Measurements from ENCODE around the gene CELF1. TPM values are rescaled to one million over a fixed set of nuclear protein-coding genes. Genes with fewer than 3 reads are reported as not detected.
"Not testable (repeated sequence)": the region's sequence is repeated elsewhere in the genome, so short reads cannot be mapped to it uniquely, and the experiment has no call there.

The CELF1 gene
- total and polyA plus RNA-seq, 2 donors (not counting 1 experiment from before 2014, with no cell fraction given) = 81.1 to 100 TPM

- DNase-seq (ENCODE audit: low read depth in 2 of 2) = no peak
- Histone ChIP-seq H3K9me3 (ENCODE audit: control insufficient read depth, insufficient read depth, low read depth, low read length) (no peaks in the 10 kb centered on the region), H3K27ac (ENCODE audit: insufficient read depth, low read length) (no peak overlapping the region), H3K9ac (ENCODE audit: insufficient read depth, low read length) (no peak overlapping the region), H2AFZ (ENCODE audit: low read length) (no peak overlapping the region), H3K4me3 (replicated peaks in 1 of 4; ENCODE audit: control extremely low read depth in 1 of 4, insufficient read depth in 1 of 4, low read depth in 3 of 4, low read length in 4 of 4) (no peak overlapping the region), H3K27me3 (ENCODE audit: control insufficient read depth, insufficient read depth, low read length) (no peaks in the 10 kb centered on the region), H3K4me1 (ENCODE audit: control insufficient read depth, extremely low read depth, insufficient read depth, low read length) (peaks cover 14% of the 10 kb centered on the region), H3K79me2 (ENCODE audit: control insufficient read depth, insufficient read depth, low read length) (peaks cover 92% of the 10 kb centered on the region), H3K36me3 (ENCODE audit: control insufficient read depth, insufficient read depth, low read length) (no peaks in the 10 kb centered on the region), H3K4me2 (ENCODE audit: extremely low read depth, insufficient read depth, low read length) (no peak overlapping the region), H4K20me1 (ENCODE audit: control insufficient read depth, extremely low read depth, insufficient read depth, low read length) (peaks cover 2% of the 10 kb centered on the region)
- no peak for TF ChIP-seq EZH2 (IDR thresholded peaks at IDR 0.05; ENCODE audit: low read length, missing control alignments)
- TF ChIP-seq, protein P1, sequence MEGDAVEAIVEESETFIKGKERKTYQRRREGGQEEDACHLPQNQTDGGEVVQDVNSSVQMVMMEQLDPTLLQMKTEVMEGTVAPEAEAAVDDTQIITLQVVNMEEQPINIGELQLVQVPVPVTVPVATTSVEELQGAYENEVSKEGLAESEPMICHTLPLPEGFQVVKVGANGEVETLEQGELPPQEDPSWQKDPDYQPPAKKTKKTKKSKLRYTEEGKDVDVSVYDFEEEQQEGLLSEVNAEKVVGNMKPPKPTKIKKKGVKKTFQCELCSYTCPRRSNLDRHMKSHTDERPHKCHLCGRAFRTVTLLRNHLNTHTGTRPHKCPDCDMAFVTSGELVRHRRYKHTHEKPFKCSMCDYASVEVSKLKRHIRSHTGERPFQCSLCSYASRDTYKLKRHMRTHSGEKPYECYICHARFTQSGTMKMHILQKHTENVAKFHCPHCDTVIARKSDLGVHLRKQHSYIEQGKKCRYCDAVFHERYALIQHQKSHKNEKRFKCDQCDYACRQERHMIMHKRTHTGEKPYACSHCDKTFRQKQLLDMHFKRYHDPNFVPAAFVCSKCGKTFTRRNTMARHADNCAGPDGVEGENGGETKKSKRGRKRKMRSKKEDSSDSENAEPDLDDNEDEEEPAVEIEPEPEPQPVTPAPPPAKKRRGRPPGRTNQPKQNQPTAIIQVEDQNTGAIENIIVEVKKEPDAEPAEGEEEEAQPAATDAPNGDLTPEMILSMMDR (conservative IDR thresholded peaks at IDR 0.05 in 1 of 2, IDR thresholded peaks at IDR 0.05 in 1 of 2; ENCODE audit: low read depth in 1 of 2, low read length in 2 of 2) = no peak
Observed at GRCh38 chr11:47532597-47533213, 20.2 kb downstream of the CELF1 start.

DNA sequence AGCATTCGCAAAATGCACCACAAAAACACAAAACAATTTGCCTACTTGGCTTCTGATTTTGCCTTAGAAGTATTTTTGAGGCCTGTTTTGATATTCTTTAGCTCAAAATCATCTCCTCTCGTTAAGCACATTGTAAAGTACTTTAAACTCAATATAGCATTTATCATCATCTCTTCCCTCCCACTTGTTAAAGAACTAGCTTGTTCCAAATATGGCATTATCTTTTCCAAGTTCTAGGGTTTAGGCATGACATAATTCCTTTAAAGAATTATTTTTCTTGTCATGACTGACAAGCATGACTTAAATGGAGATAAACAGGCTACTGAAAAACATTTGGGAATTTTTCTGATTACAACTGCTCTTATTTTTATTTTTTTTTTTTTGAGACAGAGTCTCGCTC, 21.3 kb downstream of the CELF1 start:
- Histone ChIP-seq H3K79me2 (ENCODE audit: control insufficient read depth, insufficient read depth, low read length) (peaks cover 92% of the 10 kb centered on the region), H3K27ac (ENCODE audit: insufficient read depth, low read length) (no peak overlapping the region), H3K9ac (ENCODE audit: insufficient read depth, low read length) (no peak overlapping the region), H4K20me1 (ENCODE audit: control insufficient read depth, extremely low read depth, insufficient read depth, low read length) (peaks cover 2% of the 10 kb centered on the region), H3K4me1 (ENCODE audit: control insufficient read depth, extremely low read depth, insufficient read depth, low read length) (peaks cover 14% of the 10 kb centered on the region), H3K27me3 (ENCODE audit: control insufficient read depth, insufficient read depth, low read length) (no peaks in the 10 kb centered on the region), H3K9me3 (ENCODE audit: control insufficient read depth, insufficient read depth, low read depth, low read length) (no peaks in the 10 kb centered on the region), H3K4me3 (replicated peaks in 1 of 4; ENCODE audit: control extremely low read depth in 1 of 4, insufficient read depth in 1 of 4, low read depth in 3 of 4, low read length in 4 of 4) (no peak overlapping the region), H3K4me2 (ENCODE audit: extremely low read depth, insufficient read depth, low read length) (no peak overlapping the region), H3K36me3 (ENCODE audit: control insufficient read depth, insufficient read depth, low read length) (no peaks in the 10 kb centered on the region), H2AFZ (ENCODE audit: low read length) (no peak overlapping the region)
- TF ChIP-seq, protein P1 (conservative IDR thresholded peaks at IDR 0.05 in 1 of 2, IDR thresholded peaks at IDR 0.05 in 1 of 2; ENCODE audit: low read depth in 1 of 2, low read length in 2 of 2) = no peak
- no peak for TF ChIP-seq EZH2 (IDR thresholded peaks at IDR 0.05; ENCODE audit: low read length, missing control alignments)
- DNase-seq (ENCODE audit: low read depth in 2 of 2) = no peak

DNA sequence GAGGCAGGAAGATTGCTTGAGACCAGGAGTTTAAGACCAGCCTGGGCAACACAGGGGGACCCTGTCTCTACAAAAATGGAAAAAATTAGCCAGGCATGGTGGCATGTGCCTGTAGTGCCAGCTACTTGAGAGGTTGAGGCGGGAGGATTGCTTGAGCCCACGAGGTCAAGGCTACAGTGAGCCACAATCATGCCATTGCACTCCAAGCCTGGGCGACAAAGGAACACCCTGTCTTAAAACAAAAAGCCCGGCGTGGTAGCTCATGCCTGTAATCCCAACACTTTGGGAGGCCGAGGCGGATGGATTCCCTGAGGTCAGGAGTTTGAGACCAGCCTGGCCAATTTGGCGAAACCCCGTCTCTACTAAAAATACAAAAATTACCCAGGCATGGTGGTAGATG, 22.2 kb downstream of the CELF1 start:
- H3K27ac ChIP-seq (ENCODE audit: insufficient read depth, low read length) = not testable (repeated sequence)

More for the DNA sequence above, 22.2 kb downstream of the CELF1 start:
- not testable (repeated sequence) for H3K9ac ChIP-seq (ENCODE audit: insufficient read depth, low read length); H4K20me1 ChIP-seq (ENCODE audit: control insufficient read depth, extremely low read depth, insufficient read depth, low read length); DNase-seq (ENCODE audit: low read depth in 2 of 2); H3K36me3 ChIP-seq (ENCODE audit: control insufficient read depth, insufficient read depth, low read length); H2AFZ ChIP-seq (ENCODE audit: low read length); H3K27me3 ChIP-seq (ENCODE audit: control insufficient read depth, insufficient read depth, low read length); H3K9me3 ChIP-seq (ENCODE audit: control insufficient read depth, insufficient read depth, low read depth, low read length); H3K4me2 ChIP-seq (ENCODE audit: extremely low read depth, insufficient read depth, low read length); H3K4me3 ChIP-seq (replicated peaks in 1 of 4; ENCODE audit: control extremely low read depth in 1 of 4, insufficient read depth in 1 of 4, low read depth in 3 of 4, low read length in 4 of 4)
- Histone ChIP-seq H3K4me1 (ENCODE audit: control insufficient read depth, extremely low read depth, insufficient read depth, low read length) (peaks cover 14% of the 10 kb centered on the region), H3K79me2 (ENCODE audit: control insufficient read depth, insufficient read depth, low read length) (peaks cover 92% of the 10 kb centered on the region)

Measured in fibroblast of lung (primary cell).